ENCODE results near the gene GRM8. TPM values are rescaled to one million over a fixed set of nuclear protein-coding genes. Genes with fewer than 3 reads are reported as not detected.

The GRM8 gene
- total RNA-seq, 4 donors from 2014 or later, result 1.0 to 5.0 TPM; not detected in 2

DNA sequence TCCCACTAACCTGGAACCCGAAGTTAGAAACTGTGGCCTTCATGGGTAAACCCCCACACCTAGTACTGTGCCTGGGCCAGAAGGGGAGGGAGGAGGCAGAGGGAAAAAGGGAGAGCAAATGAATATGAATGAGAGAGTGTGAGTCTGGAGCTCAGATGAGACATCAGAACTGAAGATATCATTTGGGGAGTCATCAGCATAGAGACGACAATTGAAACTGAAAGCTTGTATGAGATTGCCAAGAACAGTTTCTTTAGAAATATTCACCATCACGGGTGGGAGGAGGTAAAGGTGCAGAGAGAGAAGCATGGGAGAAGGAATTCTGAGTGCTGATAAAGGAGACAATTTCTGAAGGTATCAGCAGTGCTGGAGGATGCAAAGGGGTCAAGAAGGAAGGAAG, 171.2 kb downstream of the GRM8 start:
- Histone ChIP-seq H3K27ac (no peak overlapping the region), H3K4me3 (no peak overlapping the region), H3K36me3 (no peaks in the 10 kb centered on the region), H3K9me3 (no peaks in the 10 kb centered on the region), H3K27me3 (no peaks in the 10 kb centered on the region), H3K4me1 (no peaks in the 10 kb centered on the region)
- DNase-seq, result no peak
- TF ChIP-seq, protein P1, sequence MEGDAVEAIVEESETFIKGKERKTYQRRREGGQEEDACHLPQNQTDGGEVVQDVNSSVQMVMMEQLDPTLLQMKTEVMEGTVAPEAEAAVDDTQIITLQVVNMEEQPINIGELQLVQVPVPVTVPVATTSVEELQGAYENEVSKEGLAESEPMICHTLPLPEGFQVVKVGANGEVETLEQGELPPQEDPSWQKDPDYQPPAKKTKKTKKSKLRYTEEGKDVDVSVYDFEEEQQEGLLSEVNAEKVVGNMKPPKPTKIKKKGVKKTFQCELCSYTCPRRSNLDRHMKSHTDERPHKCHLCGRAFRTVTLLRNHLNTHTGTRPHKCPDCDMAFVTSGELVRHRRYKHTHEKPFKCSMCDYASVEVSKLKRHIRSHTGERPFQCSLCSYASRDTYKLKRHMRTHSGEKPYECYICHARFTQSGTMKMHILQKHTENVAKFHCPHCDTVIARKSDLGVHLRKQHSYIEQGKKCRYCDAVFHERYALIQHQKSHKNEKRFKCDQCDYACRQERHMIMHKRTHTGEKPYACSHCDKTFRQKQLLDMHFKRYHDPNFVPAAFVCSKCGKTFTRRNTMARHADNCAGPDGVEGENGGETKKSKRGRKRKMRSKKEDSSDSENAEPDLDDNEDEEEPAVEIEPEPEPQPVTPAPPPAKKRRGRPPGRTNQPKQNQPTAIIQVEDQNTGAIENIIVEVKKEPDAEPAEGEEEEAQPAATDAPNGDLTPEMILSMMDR (IDR thresholded peaks at IDR 0.05), result no peak
- no peak for TF ChIP-seq POLR2A (IDR thresholded peaks at IDR 0.05)

DNA sequence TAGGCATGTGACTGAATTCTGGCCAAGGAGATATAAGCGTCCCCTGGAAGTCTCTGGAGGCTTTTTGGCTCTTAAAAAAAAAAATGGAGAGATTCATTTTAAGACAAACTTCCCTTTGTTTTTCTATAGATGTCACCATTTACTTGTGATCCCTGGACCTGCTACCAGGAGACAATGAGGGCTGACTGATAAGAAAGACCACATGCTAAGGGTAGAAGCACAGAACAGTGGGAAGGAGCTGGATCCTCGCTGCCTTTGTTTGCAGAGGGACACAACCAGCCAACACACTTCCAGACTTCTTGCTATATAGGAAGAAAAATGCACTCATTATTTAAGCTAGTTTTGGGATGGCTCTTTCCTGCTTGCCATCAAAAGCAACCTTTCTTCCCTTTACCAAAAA, 172.2 kb downstream of the GRM8 start:
- Histone ChIP-seq H3K4me3 (no peak overlapping the region), H3K27me3 (no peaks in the 10 kb centered on the region), H3K9me3 (no peaks in the 10 kb centered on the region), H3K36me3 (no peaks in the 10 kb centered on the region), H3K27ac (no peak overlapping the region), H3K4me1 (no peaks in the 10 kb centered on the region)
- TF ChIP-seq, protein P1 (IDR thresholded peaks at IDR 0.05), result no peak
- TF ChIP-seq POLR2A (IDR thresholded peaks at IDR 0.05), result no peak
- no peak for DNase-seq

DNA sequence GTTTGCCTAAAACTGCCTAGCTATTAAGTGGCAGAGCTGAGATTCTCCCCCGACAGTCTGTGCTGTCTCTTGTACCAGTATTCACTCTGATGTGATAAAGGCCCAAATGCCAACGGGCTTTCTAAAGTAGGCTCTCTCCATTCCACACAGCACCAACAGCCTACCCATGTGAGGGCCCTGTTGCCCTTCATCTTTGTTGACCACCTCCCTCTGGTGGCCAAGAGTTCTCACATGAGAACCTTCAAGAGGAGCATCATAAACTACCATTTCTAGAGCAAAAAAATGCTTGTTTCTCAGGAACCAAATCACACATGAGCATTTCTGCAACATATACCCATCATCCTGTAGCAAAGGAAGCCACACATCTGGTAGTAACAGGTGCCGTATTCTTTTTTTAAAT, 185.8 kb downstream of the GRM8 start:
- Histone ChIP-seq H3K9me3 (no peaks in the 10 kb centered on the region), H3K27me3 (no peaks in the 10 kb centered on the region), H3K4me3 (no peak overlapping the region), H3K27ac (no peak overlapping the region), H3K4me1 (no peaks in the 10 kb centered on the region), H3K36me3 (no peaks in the 10 kb centered on the region)
- no peak for DNase-seq
- TF ChIP-seq, protein P1 (IDR thresholded peaks at IDR 0.05), result no peak
- no peak for TF ChIP-seq POLR2A (IDR thresholded peaks at IDR 0.05)

DNA sequence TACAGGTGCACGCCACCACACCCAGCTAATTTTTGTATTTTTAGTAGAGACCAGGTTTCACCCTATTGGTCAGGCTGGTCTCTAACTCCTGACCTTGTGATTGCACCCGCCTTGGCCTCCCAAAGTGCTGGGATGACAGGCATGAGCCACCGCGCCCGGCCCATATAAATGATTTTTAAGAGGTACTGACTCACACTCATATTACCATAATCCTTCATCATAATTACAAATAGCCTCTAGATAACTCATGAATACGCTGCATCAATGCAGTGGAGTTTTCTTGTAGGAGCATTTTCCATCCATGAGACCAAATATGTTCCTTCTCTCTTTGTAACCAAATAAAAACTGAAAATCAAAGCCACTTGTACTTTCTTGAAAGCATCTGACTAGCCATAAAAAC, 193.3 kb downstream of the GRM8 start:
- H3K27ac ChIP-seq, result no peak overlapping the region
- no peak for DNase-seq

DNA sequence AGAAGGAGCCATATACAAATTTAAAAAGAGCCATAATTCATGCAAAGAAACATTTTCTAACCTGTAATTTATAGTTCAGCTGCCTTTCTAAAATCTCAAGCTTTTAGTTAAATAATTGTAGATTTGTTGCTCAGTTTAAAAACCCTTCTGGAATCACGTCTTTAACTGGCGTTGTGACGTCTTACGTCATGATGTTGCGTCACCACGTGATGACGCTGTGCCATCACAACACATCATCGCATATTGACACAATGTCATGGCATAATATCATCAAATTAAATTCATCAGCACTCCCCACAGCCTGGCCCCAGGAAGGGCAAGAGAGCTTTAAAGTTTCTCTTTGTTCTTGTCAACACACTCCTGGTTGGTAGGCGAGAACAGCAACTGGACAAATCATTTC, 194.8 kb downstream of the GRM8 start:
- H3K4me1 ChIP-seq, result no peaks in the 10 kb centered on the region
- no peaks in the 10 kb centered on the region for H3K36me3 ChIP-seq
- no peaks in the 10 kb centered on the region for H3K9me3 ChIP-seq
- H3K27ac ChIP-seq, result no peak overlapping the region
- no peak overlapping the region for H3K4me3 ChIP-seq
- no peak for TF ChIP-seq POLR2A (IDR thresholded peaks at IDR 0.05)
- TF ChIP-seq, protein P1 (IDR thresholded peaks at IDR 0.05), result no peak
- no peaks in the 10 kb centered on the region for H3K27me3 ChIP-seq
- DNase-seq, result no peak

More for the DNA sequence above, 193.3 kb downstream of the GRM8 start:
- TF ChIP-seq POLR2A (IDR thresholded peaks at IDR 0.05), result no peak
- TF ChIP-seq, protein P1 (IDR thresholded peaks at IDR 0.05), result no peak
- Histone ChIP-seq H3K9me3 (no peaks in the 10 kb centered on the region), H3K4me3 (no peak overlapping the region), H3K27me3 (no peaks in the 10 kb centered on the region), H3K4me1 (no peaks in the 10 kb centered on the region), H3K36me3 (no peaks in the 10 kb centered on the region)

DNA sequence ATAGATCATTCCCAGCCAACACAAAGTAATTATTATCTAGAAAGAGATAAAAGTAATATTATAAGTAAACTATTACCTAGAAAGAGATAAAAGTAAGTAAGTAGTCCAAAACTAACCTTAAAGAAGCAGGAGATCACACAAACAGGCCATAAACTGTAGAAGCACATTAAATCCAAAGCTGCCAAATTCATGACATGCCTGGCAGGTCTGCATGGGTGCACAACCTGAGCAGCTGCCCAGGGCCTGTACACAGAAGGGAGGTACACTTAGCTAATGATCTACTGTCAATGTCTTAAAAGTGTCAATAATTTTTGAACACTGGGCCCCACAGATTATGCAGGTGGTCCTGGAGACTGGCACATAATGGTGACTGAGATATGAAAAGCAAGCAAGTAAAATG, 196.5 kb downstream of the GRM8 start:
- Histone ChIP-seq H3K27ac (no peak overlapping the region), H3K9me3 (no peaks in the 10 kb centered on the region), H3K4me3 (no peak overlapping the region), H3K27me3 (no peaks in the 10 kb centered on the region), H3K4me1 (no peaks in the 10 kb centered on the region), H3K36me3 (no peaks in the 10 kb centered on the region)
- no peak for DNase-seq
- TF ChIP-seq POLR2A (IDR thresholded peaks at IDR 0.05), result no peak
- TF ChIP-seq, protein P1 (IDR thresholded peaks at IDR 0.05), result no peak
